ENCODE results near the gene ZBTB16. TPM values are rescaled to one million over a fixed set of nuclear protein-coding genes. Genes with fewer than 3 reads are reported as not detected.

Gene ZBTB16
- total and polyA plus RNA-seq, 4 donors = 8.9 to 140 (median 34.5) TPM

GRCh38 chr11:114286229-114286628 lies 226.7 kb downstream of the ZBTB16 start:
- Histone ChIP-seq H3K36me3 (ENCODE audit: control insufficient read depth in 4 of 4, insufficient read depth in 3 of 4, low read depth in 1 of 4, low read length in 3 of 4) (no peaks in the 10 kb centered on the region), H3K9ac (ENCODE audit: low read depth in 1 of 2, low read length in 2 of 2) (no peak overlapping the region), H3K27me3 (ENCODE audit: control insufficient read depth in 4 of 4, insufficient read depth in 4 of 4, low read length in 3 of 4) (no peaks in the 10 kb centered on the region), H3K27ac (ENCODE audit: low read depth in 1 of 2, low read length in 2 of 2) (no peak overlapping the region), H3K9me3 (ENCODE audit: control insufficient read depth in 4 of 4, low read length in 3 of 4) (no peaks in the 10 kb centered on the region), H3K4me3 (ENCODE audit: low read depth in 1 of 3, low read length in 3 of 3) (no peak overlapping the region), H3K4me1 (ENCODE audit: control insufficient read depth in 4 of 4, insufficient read depth in 4 of 4, low read length in 3 of 4) (peaks cover 4 to 14% (median 6%) of the 10 kb centered on the region in 4 donors)
- no peak for DNase-seq (ENCODE audit: low spot score)
- no peak for TF ChIP-seq TAF1 (conservative IDR thresholded peaks at IDR 0.05)
- no peak for TF ChIP-seq NR2F2 (IDR thresholded peaks at IDR 0.05)
- TF ChIP-seq SP1 (IDR thresholded peaks at IDR 0.05) = no peak
- TF ChIP-seq FOXA2 (IDR thresholded peaks at IDR 0.05) = no peak
- TF ChIP-seq YY1 (IDR thresholded peaks at IDR 0.05) = no peak
- TF ChIP-seq ZBTB33 (IDR thresholded peaks at IDR 0.05) = no peak
- no peak for TF ChIP-seq CTCF (IDR thresholded peaks at IDR 0.05; ENCODE audit: low read depth, low read length, missing input control)
- no peak for TF ChIP-seq MAX (IDR thresholded peaks at IDR 0.05)
- TF ChIP-seq RAD21 (IDR thresholded peaks at IDR 0.05) = no peak
- WGBS = 96% methylated on average over 3 of the region's 3 CpGs

GRCh38 chr11:114287154-114287553 lies 227.6 kb downstream of the ZBTB16 start:
- no peaks in the 10 kb centered on the region for H3K9me3 ChIP-seq (ENCODE audit: control insufficient read depth in 4 of 4, low read length in 3 of 4)
- H3K4me1 ChIP-seq (ENCODE audit: control insufficient read depth in 4 of 4, insufficient read depth in 4 of 4, low read length in 3 of 4) = peaks cover 3 to 16% (median 9%) of the 10 kb centered on the region in 4 donors
- H3K4me3 ChIP-seq (ENCODE audit: low read depth in 1 of 3, low read length in 3 of 3) = no peak overlapping the region
- H3K27me3 ChIP-seq (ENCODE audit: control insufficient read depth in 4 of 4, insufficient read depth in 4 of 4, low read length in 3 of 4) = no peaks in the 10 kb centered on the region
- H3K27ac ChIP-seq (ENCODE audit: low read depth in 1 of 2, low read length in 2 of 2) = no peak overlapping the region
- 94% methylated on average over 2 of the region's 2 CpGs for WGBS
- no peak for DNase-seq (ENCODE audit: low spot score)
- no peak overlapping the region for H3K9ac ChIP-seq (ENCODE audit: low read depth in 1 of 2, low read length in 2 of 2)
- H3K36me3 ChIP-seq (ENCODE audit: control insufficient read depth in 4 of 4, insufficient read depth in 3 of 4, low read depth in 1 of 4, low read length in 3 of 4) = no peaks in the 10 kb centered on the region
- no peak for TF ChIP-seq SP1 (IDR thresholded peaks at IDR 0.05)
- TF ChIP-seq ZBTB33 (IDR thresholded peaks at IDR 0.05) = no peak
- TF ChIP-seq JUND (IDR thresholded peaks at IDR 0.05) = no peak
- TF ChIP-seq YY1 (IDR thresholded peaks at IDR 0.05) = no peak
- TF ChIP-seq FOXA2 (IDR thresholded peaks at IDR 0.05) = no peak
- TF ChIP-seq NR2F2 (IDR thresholded peaks at IDR 0.05) = no peak
- no peak for TF ChIP-seq EGR1 (IDR thresholded peaks at IDR 0.05; ENCODE audit: low read depth in 2 of 2)
- no peak for TF ChIP-seq HNF4A (conservative IDR thresholded peaks at IDR 0.05)
- TF ChIP-seq MAX (IDR thresholded peaks at IDR 0.05) = no peak
- no peak for TF ChIP-seq REST (IDR thresholded peaks at IDR 0.05)
- TF ChIP-seq TAF1 (conservative IDR thresholded peaks at IDR 0.05) = no peak
- no peak for TF ChIP-seq FOXA1 (IDR thresholded peaks at IDR 0.05)
- TF ChIP-seq ATF3 (IDR thresholded peaks at IDR 0.05) = no peak
- no peak for TF ChIP-seq RXRA (IDR thresholded peaks at IDR 0.05)
- no peak for TF ChIP-seq HNF4G (IDR thresholded peaks at IDR 0.05)
- no peak for TF ChIP-seq CTCF (IDR thresholded peaks at IDR 0.05; ENCODE audit: low read depth, low read length, missing input control)
- no peak for TF ChIP-seq RAD21 (IDR thresholded peaks at IDR 0.05)
- TF ChIP-seq GABPA (IDR thresholded peaks at IDR 0.05 in 1 of 2, conservative IDR thresholded peaks at IDR 0.05 in 1 of 2) = no peak

All from liver (tissue), 9 donors.